Tibial artery (tissue), 4 donors: Measurements from ENCODE around the gene CA6.
"Not testable (repeated sequence)": the region's sequence is repeated elsewhere in the genome, so short reads cannot be mapped to it uniquely, and the experiment has no call there.

ENCODE experiments used
- DNase-seq, 2 donors: peaks; one replicate each; pipeline ENCODE4 v3.0.0-alpha.2; 2019
- H3K27ac ChIP-seq, 2 donors: fragments of 200-600 bp; sonication (generic) in 1 of 2; 1 replicate in 1 of 2; 2 replicates in 1 of 2; pipeline ENCODE4 v1.5.1; 2018 to 2019; ENCODE audit warnings: mild to moderate bottlenecking in 1 of 2
- H3K27me3 ChIP-seq, 2 donors: fragments of 200-600 bp; sonication (generic) in 1 of 2; one replicate each; pipeline versions ENCODE4 v1.5.1 to v1.6.0; 2016 to 2019
- H3K36me3 ChIP-seq, 3 donors: fragments of 200-600 bp; sonication (generic) in 2 of 3; one replicate each; pipeline ENCODE4 v1.5.1; 2016 to 2019; ENCODE audit warnings: mild to moderate bottlenecking in 2 of 3
- H3K4me1 ChIP-seq, 4 donors: fragments of 200-600 bp; sonication (generic) in 2 of 4; 1 replicate in 3 of 4; 2 replicates in 1 of 4; pipeline ENCODE4 v1.5.1; 2016 to 2019
- H3K4me3 ChIP-seq, 2 donors: fragments of 200-600 bp; sonication (generic) in 1 of 2; 1 replicate in 1 of 2; 2 replicates in 1 of 2; pipeline ENCODE4 v1.5.1; 2018 to 2019; ENCODE audit warnings: mild to moderate bottlenecking in 2 of 2
- H3K9me3 ChIP-seq, 3 donors: fragments of 200-600 bp; sonication (generic) in 1 of 3; one replicate each; pipeline ENCODE4 v1.5.1; 2016 to 2019
- intact Hi-C: fragments of 100-400 bp; cut with DNase I; formaldehyde crosslinking; loops from one replicate; pipeline ENCODE4 v1.15.0; 2023; ENCODE audit warnings: low total_unique reads
- TF ChIP-seq, protein P1 (sequence below), 2 experiments: fragments of 200-600 bp in 1 of 2; fragments of 450-650 bp in 1 of 2; IDR thresholded peaks; one replicate each; pipeline ENCODE4 v1.5.1; 2017 to 2019; ENCODE audit warnings: antibody characterized with exemption in 2 of 2, mild to moderate bottlenecking in 1 of 2, moderate library complexity in 1 of 2

The CA6 gene

DNA sequence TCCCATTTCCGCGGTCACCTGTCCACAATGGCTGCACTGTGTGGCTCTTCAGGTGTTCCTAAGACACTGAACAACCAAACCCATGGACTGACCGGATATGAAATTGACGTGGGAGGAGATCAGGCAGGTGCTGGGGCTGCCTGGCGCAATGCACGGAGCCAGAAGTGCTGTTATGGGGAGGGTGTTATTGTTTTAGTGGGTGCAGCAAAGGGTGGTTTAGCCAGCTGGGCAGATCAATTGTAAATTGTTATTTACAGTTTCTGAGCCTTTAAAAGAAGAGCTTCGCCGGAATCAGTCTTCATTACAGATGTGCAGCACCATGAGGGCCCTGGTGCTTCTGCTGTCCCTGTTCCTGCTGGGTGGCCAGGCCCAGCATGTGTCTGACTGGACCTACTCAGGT lies at the start of gene CA6:
CA6 (plus strand) TSS at position 301 of the 400 bp plus-strand sequence; CDS start at position 320, 19 bp downstream.
- TF ChIP-seq, protein P1, sequence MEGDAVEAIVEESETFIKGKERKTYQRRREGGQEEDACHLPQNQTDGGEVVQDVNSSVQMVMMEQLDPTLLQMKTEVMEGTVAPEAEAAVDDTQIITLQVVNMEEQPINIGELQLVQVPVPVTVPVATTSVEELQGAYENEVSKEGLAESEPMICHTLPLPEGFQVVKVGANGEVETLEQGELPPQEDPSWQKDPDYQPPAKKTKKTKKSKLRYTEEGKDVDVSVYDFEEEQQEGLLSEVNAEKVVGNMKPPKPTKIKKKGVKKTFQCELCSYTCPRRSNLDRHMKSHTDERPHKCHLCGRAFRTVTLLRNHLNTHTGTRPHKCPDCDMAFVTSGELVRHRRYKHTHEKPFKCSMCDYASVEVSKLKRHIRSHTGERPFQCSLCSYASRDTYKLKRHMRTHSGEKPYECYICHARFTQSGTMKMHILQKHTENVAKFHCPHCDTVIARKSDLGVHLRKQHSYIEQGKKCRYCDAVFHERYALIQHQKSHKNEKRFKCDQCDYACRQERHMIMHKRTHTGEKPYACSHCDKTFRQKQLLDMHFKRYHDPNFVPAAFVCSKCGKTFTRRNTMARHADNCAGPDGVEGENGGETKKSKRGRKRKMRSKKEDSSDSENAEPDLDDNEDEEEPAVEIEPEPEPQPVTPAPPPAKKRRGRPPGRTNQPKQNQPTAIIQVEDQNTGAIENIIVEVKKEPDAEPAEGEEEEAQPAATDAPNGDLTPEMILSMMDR (IDR thresholded peaks at IDR 0.05) = no peak
- DNase-seq = no peak
- Histone ChIP-seq H3K4me3 (no peak within 1 kb of the TSS), H3K36me3 (no peaks in the 10 kb centered on the region), H3K27ac (no peak within 1 kb of the TSS), H3K27me3 (no peaks in the 10 kb centered on the region), H3K9me3 (no peaks in the 10 kb centered on the region), H3K4me1 (no peaks in the 10 kb centered on the region)
- intact Hi-C loops = no loop called here

DNA sequence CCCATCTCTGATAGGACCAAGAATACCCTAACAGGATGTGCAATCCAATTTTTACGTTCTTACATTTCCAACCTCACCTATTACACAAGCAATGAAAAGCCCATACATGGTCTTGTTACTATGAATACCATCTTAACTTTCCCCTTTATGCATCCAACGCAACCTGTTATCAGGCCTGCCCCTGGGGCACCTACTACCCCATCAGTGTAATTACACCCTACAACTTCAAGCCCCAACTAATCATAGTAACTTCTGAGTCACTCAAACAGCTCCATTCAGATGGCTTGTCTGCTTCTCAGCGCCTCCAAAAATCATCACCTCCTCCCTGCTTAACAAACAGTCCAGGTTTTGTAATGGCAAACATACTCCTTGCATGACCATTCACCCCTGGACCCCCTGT lies 48.9 kb upstream of the CA6 start:
- H3K4me1 ChIP-seq = peaks cover 0 to 25% (median 1%) of the 10 kb centered on the region in 4 donors
- H3K27me3 ChIP-seq, DNase-seq, H3K4me3 ChIP-seq, H3K9me3 ChIP-seq, H3K36me3 ChIP-seq, H3K27ac ChIP-seq, intact Hi-C loops: not testable (repeated sequence)

DNA sequence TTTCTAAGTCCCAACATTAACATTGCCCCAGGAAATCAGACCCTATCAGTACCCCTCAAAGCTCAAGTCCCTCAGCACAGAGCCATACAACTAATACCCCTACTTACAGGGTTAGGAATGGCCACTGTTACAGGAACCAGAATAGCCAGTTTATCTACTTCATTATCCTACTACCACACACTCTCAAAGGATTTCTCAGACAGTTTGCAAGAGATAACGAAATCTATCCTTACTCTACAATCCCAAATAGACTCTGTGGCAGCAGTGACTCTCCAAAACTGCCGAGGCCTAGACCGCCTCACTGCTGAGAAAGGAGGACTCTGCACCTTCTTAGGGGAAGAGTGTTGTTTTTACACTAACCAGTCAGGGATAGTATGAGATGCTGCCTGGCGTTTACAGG lies 48.2 kb upstream of the CA6 start:
- intact Hi-C loops, H3K27me3 ChIP-seq, H3K36me3 ChIP-seq, H3K9me3 ChIP-seq, DNase-seq, H3K27ac ChIP-seq, H3K4me3 ChIP-seq: not testable (repeated sequence)
- peaks cover 0 to 26% (median 1%) of the 10 kb centered on the region in 4 donors for H3K4me1 ChIP-seq

GRCh38 chr1:8898418-8898817 lies 47.2 kb upstream of the CA6 start:
- intact Hi-C loops, H3K27me3 ChIP-seq, H3K36me3 ChIP-seq, H3K4me3 ChIP-seq, H3K9me3 ChIP-seq, H3K27ac ChIP-seq, DNase-seq: not testable (repeated sequence)
- H3K4me1 ChIP-seq = peaks cover 0 to 36% (median 8%) of the 10 kb centered on the region in 4 donors

- intact Hi-C loops = no loop called here
- no peak overlapping the region for H3K27ac ChIP-seq
Observed at GRCh38 chr1:8899046-8899445, 46.6 kb upstream of the CA6 start.

GRCh38 chr1:8900684-8901083 lies 45.0 kb upstream of the CA6 start:
- not testable (repeated sequence) for DNase-seq, H3K36me3 ChIP-seq
- peak overlapping the region; percentile 49 to 63 for H3K27ac ChIP-seq

More at GRCh38 chr1:8899046-8899445, 46.6 kb upstream of the CA6 start:
- DNase-seq = no peak
- Histone ChIP-seq H3K4me3 (no peak overlapping the region), H3K36me3 (no peaks in the 10 kb centered on the region), H3K9me3 (no peaks in the 10 kb centered on the region), H3K27me3 (no peaks in the 10 kb centered on the region), H3K4me1 (peaks cover 0 to 42% (median 15%) of the 10 kb centered on the region in 4 donors)
- TF ChIP-seq, protein P1 (IDR thresholded peaks at IDR 0.05) = no peak

DNA sequence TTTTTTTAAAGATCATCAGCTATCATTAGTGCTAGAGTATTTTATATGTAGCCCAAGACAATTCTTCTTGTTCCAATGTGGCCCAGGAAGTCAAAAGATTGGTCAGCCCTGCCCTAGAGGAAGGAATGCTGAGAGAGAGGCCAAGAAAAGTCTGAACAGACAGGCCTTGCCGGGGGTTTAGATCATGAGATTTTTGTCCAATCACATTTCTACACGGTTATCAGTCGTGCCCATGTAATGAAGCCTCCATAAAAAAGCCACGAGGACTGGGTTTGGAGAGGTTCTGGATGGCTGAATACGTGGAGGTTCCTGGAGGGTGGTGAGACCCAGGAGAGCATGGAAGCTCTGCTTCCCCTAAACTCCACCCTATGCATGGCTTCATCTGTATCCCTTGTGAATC lies 42.9 kb upstream of the CA6 start:
- Histone ChIP-seq H3K27ac (peak overlapping the region; percentile 76 to 79), H3K4me3 (no peak overlapping the region), H3K27me3 (no peaks in the 10 kb centered on the region), H3K4me1 (peaks cover 0 to 71% (median 37%) of the 10 kb centered on the region in 4 donors), H3K9me3 (no peaks in the 10 kb centered on the region), H3K36me3 (no peaks in the 10 kb centered on the region)
- no peak for DNase-seq
- TF ChIP-seq, protein P1 (IDR thresholded peaks at IDR 0.05) = no peak
- intact Hi-C loops = no loop called here

More at GRCh38 chr1:8900684-8901083, 45.0 kb upstream of the CA6 start:
- H3K27me3 ChIP-seq, H3K4me3 ChIP-seq, intact Hi-C loops, H3K9me3 ChIP-seq: not testable (repeated sequence)
- H3K4me1 ChIP-seq = peaks cover 0 to 58% (median 30%) of the 10 kb centered on the region in 4 donors

GRCh38 chr1:8903410-8903809 lies 42.3 kb upstream of the CA6 start:
- DNase-seq = no peak

More at GRCh38 chr1:8903410-8903809, 42.3 kb upstream of the CA6 start:
- Histone ChIP-seq H3K9me3 (no peaks in the 10 kb centered on the region), H3K36me3 (no peaks in the 10 kb centered on the region), H3K27me3 (no peaks in the 10 kb centered on the region), H3K4me3 (no peak overlapping the region), H3K27ac (peak overlapping the region; percentile 76 to 79), H3K4me1 (peaks cover 0 to 71% (median 37%) of the 10 kb centered on the region in 4 donors)
- intact Hi-C loops = no loop called here
- TF ChIP-seq, protein P1 (IDR thresholded peaks at IDR 0.05) = no peak
